ENCODE results near the gene THADA.

THADA gene

GRCh38 chr2:43346602-43347567, 249.0 kb downstream of the THADA start:
- no peak for DNase-seq (ENCODE audit: low spot score)

GRCh38 chr2:43345872-43346271, 250.0 kb downstream of the THADA start:
- DNase-seq (ENCODE audit: low spot score) = no peak

- peak; percentile 49 for DNase-seq (ENCODE audit: low spot score)
These were observed 250.4 kb downstream of the THADA start for GRCh38 chr2:43345391-43345813.

DNA sequence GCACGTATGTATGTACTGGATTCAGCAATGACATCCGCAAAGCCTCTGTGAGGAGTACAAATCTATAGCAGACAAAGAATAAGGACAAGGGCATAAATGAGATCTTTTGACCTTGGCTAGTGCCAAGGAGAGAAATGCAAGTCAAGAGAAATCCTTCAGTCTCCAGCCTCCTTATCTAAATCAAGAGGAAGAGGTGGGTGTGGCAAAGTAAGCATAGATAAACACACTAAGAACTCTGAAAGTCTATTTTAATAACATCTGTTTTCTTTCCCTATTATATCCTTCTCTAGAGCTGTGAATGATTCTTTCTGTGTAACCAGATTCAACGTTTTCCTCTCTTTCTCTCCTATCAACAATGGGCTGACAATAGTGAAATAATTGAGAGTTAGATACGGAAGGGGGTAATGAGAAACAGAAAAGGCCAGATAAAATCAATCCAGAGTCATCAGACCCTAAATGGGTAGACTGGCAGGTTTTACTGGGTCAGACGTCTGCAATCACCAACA, 250.9 kb downstream of the THADA start:
- DNase-seq (ENCODE audit: low spot score) = no peak

DNA sequence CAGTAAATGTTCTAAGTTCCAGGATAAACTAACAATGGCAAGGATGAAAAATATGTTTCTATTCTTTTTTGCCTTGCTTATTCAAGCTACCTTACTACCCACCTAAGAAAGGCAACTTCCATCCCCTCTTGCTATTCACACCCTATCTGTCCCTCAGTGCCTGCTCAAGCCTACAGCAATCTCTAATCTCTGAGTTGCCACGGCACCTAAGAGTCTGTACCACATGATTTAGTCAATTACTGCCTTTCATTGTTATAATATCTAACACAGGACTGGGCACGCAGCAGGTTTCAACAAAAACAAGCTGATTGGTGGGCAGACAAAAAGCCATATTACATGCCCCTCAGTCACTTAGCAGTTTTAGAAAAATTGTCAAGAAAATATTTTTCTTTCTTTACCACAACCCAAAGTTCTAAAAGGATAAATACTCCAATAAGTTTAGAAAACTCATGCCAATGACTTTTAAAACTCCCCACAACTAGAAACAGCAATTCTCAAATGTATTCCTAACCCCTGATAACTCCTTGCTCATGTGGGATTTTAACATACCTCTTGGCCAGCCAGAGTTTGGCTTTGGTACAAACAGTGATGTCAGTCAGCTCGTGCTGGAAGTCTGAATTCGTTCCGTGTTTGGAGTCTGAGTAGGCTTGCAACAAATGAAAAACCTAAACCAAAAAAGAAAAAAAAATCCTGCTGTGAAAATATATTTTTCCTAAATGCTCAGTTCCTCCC, 252.1 kb downstream of the THADA start:
- DNase-seq (ENCODE audit: low spot score) = no peak

DNA sequence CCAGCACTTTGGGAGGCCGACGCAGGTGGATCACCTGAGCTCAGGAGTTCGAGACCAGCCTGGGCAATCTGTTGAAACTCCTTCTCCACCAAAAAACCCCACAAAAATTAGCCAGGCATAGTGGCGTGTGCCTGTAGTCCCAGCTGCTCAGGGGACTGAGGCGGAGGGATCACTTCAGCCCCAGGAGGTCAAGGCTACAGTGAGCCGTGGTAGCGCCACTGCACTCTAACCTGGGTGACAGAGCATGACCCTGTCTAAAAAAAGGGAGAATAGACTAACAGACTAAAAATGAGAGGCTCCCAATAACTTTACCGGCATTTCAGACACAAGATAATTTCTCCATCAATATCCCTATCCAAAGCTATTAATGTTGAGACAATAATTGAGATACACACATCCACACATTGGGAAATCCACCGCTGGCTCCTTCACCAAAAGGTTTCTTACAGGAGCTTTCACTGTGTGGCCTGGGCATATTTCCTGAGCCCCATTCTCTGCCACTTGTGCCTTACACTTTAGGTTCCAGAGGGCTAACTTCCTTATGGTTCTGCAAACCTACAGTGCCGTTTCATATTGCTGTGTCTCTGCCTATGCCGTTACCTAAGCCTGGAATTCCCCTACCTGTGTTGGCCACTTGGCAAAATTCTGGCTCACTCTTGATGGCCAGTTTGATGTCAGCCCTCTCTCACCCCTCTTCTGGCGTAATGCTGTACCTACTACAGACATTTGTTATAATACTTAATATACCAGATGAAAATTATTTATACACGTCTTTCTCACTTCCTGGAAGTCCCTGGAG, 253.7 kb downstream of the THADA start:
- DNase-seq (ENCODE audit: low spot score) = no peak

GRCh38 chr2:43340945-43341356, 254.9 kb downstream of the THADA start:
- DNase-seq (ENCODE audit: low spot score) = no peak

GRCh38 chr2:43340066-43340465, 255.8 kb downstream of the THADA start:
- DNase-seq (ENCODE audit: low spot score) = no peak

GRCh38 chr2:43333656-43334144, 262.1 kb downstream of the THADA start:
- DNase-seq (ENCODE audit: low spot score) = no peak

DNA sequence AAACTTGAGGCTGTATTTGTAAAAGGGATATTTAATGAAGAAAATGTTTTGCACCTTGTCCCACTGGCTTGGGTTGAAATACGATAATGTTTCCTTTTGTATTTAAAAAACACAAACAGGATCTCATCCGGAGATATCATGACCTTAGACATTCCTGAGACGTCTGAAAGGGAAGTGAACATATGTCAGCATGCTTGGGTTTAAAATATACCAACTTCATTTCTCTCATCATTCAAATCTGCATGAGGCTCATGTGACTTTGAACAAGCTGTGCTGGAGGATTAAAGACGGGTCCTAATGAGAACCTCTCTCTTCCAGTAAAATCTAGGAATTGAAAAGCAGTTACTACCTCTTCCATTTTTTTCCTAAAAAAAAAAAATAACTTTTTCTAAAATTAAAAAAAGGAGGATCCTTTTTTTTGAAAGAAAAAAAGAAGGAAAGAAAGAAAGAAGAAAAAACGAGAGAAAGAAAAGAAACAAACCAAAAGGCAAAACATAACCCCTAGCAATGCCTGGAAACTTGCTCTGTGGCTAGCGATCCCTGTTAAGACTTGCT, 262.7 kb downstream of the THADA start:
- DNase-seq (ENCODE audit: low spot score) = no peak

DNA sequence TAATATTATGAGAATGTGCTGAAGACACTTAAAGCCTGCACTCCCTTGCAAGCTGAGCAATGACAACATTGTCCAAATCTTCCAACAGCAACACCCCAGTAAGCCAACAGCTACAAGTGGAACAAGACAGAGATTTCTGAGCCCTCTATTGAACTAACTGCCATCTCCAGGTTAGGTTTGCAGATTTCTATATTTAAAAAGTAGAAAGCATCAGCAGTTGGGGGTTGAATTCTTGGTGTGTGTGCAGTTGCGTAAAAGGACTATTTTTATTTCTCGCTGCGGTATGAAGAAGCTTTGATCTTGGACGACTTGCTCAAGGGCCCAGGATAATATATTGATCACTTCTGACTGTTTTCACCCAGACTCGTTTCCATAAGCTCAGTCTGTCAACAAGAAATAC, 263.2 kb downstream of the THADA start:
- no peak for DNase-seq (ENCODE audit: low spot score)

GRCh38 chr2:43331422-43331821, 264.4 kb downstream of the THADA start:
- no peak for DNase-seq (ENCODE audit: low spot score)

- DNase-seq (ENCODE audit: low spot score) = no peak
These were observed 266.2 kb downstream of the THADA start for GRCh38 chr2:43329637-43330036.

DNA sequence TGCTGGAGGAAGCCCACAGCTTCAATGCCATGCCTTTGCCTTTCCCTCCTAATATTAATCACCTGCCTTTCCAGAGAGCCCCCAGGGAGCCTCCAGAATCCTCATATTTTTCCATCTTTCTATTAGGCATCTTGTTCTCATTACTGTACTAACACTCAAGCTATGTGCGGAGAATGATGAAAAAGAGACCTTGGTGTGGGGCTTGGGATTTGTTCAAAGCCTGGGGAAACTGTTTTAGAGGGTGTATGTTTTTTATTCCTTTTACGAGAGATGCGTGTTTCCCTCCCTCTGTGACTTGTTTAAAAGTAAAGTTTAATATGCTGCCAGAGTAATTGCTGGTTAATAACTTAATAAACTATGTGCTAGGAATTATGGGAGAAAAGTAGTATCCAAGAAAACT, 267.0 kb downstream of the THADA start:
- DNase-seq (ENCODE audit: low spot score) = no peak

GRCh38 chr2:43328133-43328532, 267.7 kb downstream of the THADA start:
- no peak for DNase-seq (ENCODE audit: low spot score)

- no peak for DNase-seq (ENCODE audit: low spot score)
These were observed 268.7 kb downstream of the THADA start for GRCh38 chr2:43327119-43327518.

DNA sequence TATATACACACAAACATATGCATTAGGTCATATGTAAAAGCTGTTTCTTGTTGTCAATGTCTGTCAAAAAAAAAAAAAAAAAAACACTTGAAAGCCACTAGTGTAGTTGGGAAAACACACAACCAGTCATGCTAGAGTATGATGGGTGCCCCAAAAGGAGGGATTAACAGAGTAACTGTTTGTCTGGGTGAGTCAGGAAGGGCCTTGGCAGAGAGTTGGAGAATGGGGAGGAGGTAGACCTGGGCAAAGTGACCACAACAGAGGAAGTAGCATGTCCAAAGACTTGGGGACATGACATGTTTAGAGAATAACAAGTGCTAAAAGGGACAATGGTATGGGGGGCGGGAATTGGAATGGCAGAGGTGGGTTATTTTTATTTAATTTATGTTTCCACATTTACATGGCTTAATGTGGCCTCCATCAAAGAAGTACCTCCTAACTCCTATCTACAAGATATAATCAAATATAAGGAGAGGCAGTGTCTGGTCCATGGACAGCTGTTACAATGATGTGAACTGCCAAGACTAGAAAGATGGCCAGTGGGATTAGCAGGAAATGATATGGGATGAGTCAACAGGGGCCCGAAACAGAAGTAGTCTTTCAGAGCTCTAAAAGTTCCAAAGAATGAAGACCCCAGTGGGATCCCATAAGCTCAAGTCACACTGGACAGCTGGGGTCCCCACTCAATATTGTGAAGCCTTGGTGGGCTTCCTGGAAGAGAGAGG, 269.6 kb downstream of the THADA start:
- no peak for DNase-seq (ENCODE audit: low spot score)

DNA sequence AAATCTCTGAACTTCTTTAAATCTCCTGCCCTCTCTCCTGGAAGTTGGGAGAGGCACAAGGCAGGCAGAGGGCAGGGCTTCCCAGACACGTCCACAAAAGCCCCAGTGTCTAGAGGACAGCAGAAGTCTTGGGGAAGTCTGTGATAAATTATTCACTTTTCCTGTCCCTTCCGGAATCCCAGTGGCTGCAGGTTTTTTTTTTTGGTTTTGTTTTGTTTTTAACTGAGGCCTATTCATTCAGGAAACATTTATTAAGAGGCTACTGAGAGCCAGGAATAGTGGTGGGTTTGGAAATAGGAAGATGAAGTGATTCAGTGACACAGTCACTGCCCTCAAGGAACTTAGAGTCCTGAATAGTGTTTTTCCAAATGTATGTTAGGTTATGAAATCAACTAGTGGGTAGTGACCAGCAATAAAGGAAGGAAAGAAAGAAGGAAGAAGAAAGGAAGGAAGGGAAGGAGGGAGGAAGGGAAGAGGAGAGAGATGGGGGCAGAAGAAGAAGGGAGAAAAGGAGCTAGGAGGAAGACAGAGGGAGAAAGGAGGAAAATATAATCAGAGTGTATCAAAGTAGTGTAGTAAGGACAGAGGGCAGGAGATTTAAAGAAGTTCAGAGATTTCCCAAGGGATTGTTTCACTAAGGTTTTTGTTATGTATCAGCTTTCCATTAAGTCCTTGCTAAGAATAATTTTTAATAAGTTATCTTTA, 270.6 kb downstream of the THADA start:
- no peak for DNase-seq (ENCODE audit: low spot score)

GRCh38 chr2:43324259-43325106, 271.4 kb downstream of the THADA start:
- DNase-seq (ENCODE audit: low spot score) = no peak
